ENCODE data around the gene LCE3B.
A peak's percentile ranks its signal among the peaks of the same experiment; 100 is the strongest.
"Not testable (repeated sequence)": the region's sequence is repeated elsewhere in the genome, so short reads cannot be mapped to it uniquely, and the experiment has no call there.

LCE3B gene

GRCh38 chr1:152613511-152613910 is at the start of gene LCE3B:
TSS of gene LCE3B (plus strand) at chr1:152613811. CDS start at chr1:152613811, 0 bp downstream.
- no peak for DNase-seq

DNA sequence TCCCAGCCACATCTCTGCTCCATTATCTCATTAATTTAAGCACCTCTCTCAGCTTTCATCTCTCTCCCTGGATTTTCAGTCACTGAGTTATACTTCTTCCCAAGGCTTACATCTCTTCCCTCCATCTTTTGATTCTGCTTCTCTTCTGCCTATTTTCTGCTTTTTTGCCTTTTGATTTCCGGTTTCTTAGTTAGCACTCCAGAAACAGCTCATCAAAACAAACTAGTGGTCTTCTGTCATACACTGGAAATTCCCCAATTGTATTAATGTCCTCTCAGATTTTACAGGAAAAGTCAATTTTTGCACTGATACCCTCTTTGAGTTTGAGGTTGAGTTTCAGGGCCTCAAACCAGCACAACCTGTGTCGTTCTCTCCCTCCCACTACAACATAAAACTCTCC is 48.5 kb upstream of the LCE3B start:
- DNase-seq: no peak

DNA sequence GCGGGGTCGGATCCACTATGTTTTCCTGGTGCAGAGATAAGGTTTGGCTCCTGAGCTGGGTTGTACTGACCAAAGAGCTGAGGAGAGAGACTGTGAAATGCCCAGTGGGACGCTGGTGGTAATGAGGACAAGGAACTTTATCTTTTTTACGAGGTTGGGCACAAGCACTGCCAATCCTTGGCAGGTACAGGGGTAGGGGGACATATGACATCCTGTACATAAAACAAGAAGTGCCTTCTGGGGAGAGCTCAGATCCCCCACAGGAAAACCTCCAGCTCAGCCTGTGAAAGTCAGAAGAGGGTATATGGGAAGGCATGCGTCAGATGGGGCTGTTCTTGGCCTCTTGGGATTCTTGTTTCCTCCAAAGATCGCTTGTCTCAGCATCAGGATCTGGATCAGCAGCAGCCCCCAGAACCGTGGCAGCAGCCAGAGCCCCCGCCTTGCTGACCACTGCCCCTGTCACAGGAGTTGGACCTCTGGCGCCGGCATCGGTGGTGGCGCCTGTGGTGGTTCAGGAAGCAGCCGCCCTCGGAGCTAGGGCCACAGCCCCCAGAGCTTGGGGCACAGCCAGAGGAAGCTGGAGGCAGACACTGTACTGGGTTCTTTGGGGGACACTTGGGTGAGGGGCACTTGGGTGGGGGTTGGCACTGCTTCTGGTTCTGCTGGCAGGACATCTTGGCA is 47.9 kb upstream of the LCE3B start:
- DNase-seq: no peak

GRCh38 chr1:152566681-152567080 is 46.9 kb upstream of the LCE3B start, which contains the start of gene LCE3E:
TSS of gene LCE3E (minus strand) at chr1:152566780. CDS start at chr1:152566208, 572 bp downstream.
- DNase-seq: no peak

GRCh38 chr1:152577168-152577567 is 36.4 kb upstream of the LCE3B start:
- no peak for DNase-seq

DNA sequence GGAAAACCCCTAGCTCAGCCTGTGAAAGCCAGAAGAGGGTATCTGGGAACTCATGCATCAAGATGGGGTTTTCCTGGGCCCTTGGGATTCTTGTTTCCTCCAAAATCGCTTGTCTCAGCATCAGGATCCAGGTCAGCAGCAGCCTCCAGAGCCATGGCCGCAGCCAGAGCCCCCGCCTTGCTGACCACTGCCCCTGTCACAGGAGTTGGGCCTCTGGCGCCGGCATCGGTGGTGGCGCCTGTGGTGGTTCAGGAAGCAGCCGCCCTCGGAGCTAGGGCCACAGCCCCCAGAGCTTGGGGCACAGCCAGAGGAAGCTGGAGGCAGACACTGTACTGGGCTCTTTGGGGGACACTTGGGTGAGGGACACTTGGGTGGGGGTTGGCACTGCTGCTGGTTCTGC is 34.1 kb upstream of the LCE3B start:
- DNase-seq: not testable (repeated sequence)

- no peak for DNase-seq
Measured at GRCh38 chr1:152580433-152580832, 33.2 kb upstream of the LCE3B start, which contains the start of gene LCE3D. TSS of gene LCE3D (minus strand) at chr1:152580516. CDS start at chr1:152579936, 580 bp downstream.

DNA sequence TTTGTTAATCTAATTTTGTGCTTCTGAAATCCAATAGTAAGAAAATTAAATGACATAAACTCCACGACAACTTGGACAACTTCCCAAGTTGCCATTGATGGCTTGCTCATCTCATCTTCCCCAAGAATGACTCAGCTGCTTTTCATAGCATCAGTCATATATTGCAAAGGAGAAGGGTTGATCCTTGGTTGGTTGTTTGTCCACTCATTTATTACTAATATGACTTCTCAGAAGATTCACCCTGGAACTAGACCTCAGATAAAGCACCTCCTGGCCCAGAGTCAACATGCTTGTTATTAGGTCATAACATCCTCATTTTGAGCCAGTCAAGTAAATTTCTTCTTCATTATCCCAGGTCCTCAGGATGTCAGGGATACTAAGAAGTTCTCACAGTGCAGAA is 31.0 kb upstream of the LCE3B start:
- DNase-seq: no peak

DNA sequence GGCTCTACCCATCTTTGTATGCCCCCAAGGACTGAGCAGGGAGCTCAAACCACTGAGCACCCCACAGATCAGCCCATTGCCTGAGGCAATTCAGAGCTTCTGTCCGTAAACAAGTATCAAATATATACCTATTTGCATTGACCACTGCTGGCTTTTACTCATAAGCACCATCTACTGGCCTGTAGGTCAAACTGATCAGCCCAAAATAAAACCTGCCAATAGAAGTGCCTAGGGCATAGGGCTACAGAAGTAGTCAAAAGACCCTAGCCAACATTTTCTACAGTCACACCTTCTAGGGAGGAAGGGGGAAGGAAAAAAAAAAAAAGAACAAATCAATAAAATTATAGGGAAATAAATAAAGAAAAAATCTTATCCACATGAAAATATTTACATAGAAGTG is 28.0 kb upstream of the LCE3B start:
- no peak for DNase-seq

DNA sequence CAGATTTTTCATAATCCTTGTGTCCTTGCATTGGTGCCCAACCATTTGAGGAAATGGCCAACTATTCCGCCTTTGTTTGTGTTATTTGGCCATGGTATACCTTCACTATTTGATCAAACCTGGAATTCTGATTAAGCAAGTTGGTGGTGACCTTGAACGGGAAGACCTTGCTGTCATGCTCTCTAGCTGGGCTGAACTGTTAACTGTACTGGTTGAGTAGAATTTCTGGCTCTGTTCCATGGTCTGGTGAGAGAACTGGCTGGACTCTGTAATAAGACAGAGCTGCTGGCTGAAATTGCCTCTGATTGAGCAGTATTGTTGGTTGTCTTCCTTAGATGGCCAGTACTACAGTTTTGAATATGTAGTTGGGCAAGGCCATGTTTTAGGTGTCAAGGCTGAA is 16.6 kb upstream of the LCE3B start:
- DNase-seq: no peak

DNA sequence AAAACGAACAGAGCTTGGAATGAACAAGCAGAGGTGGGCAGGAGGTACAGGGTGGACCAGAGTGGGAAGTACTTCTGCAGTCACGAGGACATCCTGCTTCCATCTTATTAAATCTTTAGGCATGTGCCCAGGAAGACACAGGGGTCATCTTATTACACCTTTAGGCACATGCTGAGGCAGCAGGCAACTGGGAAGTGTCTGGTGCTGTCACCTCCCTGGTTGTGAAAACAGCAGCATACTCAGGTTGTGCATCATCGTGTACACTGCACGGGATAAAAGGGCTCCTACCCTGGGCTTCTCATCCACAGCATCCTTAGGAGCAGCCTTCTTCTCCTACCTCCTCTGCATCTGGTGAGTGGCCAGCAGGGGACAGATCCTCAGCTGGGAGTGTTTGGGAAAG is 13.7 kb upstream of the LCE3B start, which contains the start of gene LCE3C:
LCE3C (plus strand) TSS at position 301 of the 400 bp plus-strand sequence. CDS start 498 bp downstream, outside the sequence.
- DNase-seq: no peak

GRCh38 chr1:152621993-152622392 is 8.4 kb downstream of the LCE3B start:
- DNase-seq: no peak

- no peak for DNase-seq
Measured at GRCh38 chr1:152622803-152623202, 9.2 kb downstream of the LCE3B start, which contains the start of gene LCE3A. TSS of gene LCE3A (minus strand) at chr1:152623103. CDS start at chr1:152623103, 0 bp downstream.

GRCh38 chr1:152623203-152623844 is 9.7 kb downstream of the LCE3B start:
- no peak for DNase-seq

DNA sequence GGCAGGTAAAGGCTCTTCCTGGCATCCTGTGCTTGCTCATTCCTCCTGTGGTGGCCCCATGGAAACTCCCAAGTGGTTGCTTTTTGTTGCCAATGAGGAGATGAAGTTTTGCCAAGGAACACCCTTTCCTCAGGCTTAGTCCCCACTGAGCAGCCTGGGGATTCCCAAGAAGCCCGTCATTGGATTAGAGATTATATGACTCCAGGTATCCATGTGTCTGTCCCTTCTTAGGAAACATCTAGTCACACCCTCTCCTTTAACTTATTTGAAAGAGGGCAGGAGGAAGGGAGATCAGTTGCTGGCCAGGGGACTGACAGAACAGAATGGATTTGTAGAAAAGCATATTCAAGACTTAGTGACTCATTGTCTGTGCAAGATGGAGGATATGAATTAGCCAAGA is 13.1 kb downstream of the LCE3B start:
- no peak for DNase-seq

- DNase-seq: no peak
Measured at GRCh38 chr1:152630596-152630995, 17.0 kb downstream of the LCE3B start.

- DNase-seq: no peak
Measured at GRCh38 chr1:152640351-152640750, 26.7 kb downstream of the LCE3B start.

DNA sequence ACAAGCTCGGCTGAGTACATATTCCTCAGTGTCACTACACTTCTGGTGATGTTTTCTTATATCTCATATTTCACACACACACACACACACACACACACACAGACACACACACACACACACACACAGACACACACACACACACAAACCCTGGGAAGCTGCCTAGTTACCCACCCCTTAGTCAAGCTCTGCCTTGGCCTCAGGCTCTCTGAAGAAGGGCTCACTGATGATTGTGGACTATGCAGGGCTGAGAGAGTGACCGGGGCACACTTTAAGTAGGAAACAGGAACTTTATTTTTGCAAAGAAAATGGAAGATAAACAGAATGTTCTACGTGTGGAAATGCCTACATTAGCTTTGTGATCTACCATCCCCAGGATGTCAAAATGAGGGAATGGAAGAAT is 30.3 kb downstream of the LCE3B start:
- no peak for DNase-seq

DNA sequence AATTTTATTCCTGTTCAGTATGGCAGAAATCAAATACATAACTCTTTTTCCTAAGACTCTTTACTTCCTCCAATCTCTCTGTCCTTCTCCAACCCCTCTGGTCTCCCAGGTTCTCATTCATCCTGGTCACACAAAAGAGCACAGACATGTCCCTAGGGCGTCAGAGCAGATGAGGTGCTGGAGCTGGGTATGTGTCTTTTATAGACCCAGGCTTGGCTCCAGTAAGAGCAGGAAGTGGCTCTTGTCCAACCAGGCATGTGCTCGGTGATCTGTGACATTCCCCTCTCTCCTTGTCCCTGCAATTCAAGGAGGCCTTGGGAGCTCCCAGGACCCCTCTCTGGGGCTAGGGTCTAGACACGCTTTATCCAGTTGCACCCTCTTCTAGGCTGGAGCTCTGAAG is 31.5 kb downstream of the LCE3B start:
- DNase-seq: no peak

- DNase-seq: no peak
Measured at GRCh38 chr1:152646656-152647055, 33.0 kb downstream of the LCE3B start.

DNA sequence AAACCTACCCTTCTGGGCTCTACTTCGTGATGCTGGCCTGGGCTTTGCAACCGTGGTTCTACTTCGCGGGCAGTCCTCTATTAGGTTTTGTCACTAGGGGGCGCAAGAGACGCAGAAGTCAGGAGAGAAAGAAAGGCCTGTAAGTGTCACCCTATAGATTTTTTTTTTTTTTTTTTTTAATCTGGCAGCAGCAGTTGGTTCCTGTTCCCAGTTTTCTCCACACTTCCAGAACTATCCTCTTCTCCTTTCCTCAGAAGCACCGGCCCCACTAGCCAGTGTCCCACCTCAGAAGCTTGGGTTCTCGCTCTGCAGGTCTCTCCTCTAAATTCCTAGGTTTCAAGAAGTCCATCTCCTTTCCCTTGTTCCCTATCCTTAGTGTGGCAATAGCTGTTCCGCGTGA is 40.5 kb downstream of the LCE3B start:
- peak; percentile 19 for DNase-seq

GRCh38 chr1:152656459-152656858 is 42.8 kb downstream of the LCE3B start:
- no peak for DNase-seq

GRCh38 chr1:152657677-152658076 is 44.1 kb downstream of the LCE3B start:
- no peak for DNase-seq

GRCh38 chr1:152658649-152659048 is 45.0 kb downstream of the LCE3B start:
- no peak for DNase-seq
